H1 (cell line): ENCODE data around the gene HOMER2. TPM values are rescaled to one million over a fixed set of nuclear protein-coding genes. Genes with fewer than 3 reads are reported as not detected.

ENCODE experiments used
- CTCF ChIA-PET: fragments of 300-600 bp; sonication (Branson Sonifier 250); formaldehyde crosslinking; loops from one replicate; lab custom pipeline; 2021; ENCODE audit not compliant: partially characterized antibody; lab: Charles Lee
- POLR2A ChIA-PET: fragments of 300-600 bp; sonication (Branson Sonifier 250); formaldehyde crosslinking; loops from one replicate; lab custom pipeline; 2021; ENCODE audit warnings: inconsistent platforms; ENCODE audit not compliant: partially characterized antibody; lab: Charles Lee
- DNase-seq, 2 experiments: peaks; one replicate each; pipeline versions ENCODE4 v3.0.0 to v3.0.0-alpha.2; 2010 to 2022; ENCODE audit warnings: low spot score in 2 of 2, low read depth in 1 of 2, mixed read lengths in 1 of 2
- FAIRE-seq: peaks from 2 replicates; lab custom pipeline; 2011; peaks lifted over from hg19 to GRCh38; lab: Jason Lieb, UNC
- H2AFZ ChIP-seq: 2 replicates; pipeline ENCODE4 v1.8.1; 2012; ENCODE audit warnings: low read length, inconsistent platforms
- H2AK5ac ChIP-seq: 2 replicates; pipeline ENCODE4 v1.6.1; 2013; ENCODE audit warnings: low read depth, low read length
- H2BK120ac ChIP-seq: replicated peaks from 2 replicates; pipeline ENCODE3; 2013; ENCODE audit warnings: low read depth, low read length, inconsistent platforms
- H2BK12ac ChIP-seq: 2 replicates; pipeline ENCODE4 v1.6.1; 2013; ENCODE audit warnings: low read depth, low read length
- H2BK15ac ChIP-seq: 2 replicates; pipeline ENCODE4 v1.6.1; 2013; ENCODE audit warnings: low read length
- H2BK20ac ChIP-seq: 2 replicates; pipeline ENCODE4 v1.6.1; 2013; ENCODE audit warnings: low read length
- H2BK5ac ChIP-seq: 2 replicates; pipeline ENCODE4 v1.6.1; 2013; ENCODE audit warnings: low read depth, low read length
- H3K14ac ChIP-seq: 2 replicates; pipeline ENCODE4 v1.6.1; 2013; ENCODE audit warnings: inconsistent platforms; ENCODE audit not compliant: insufficient read length
- H3K18ac ChIP-seq: 2 replicates; pipeline ENCODE4 v1.6.1; 2013; ENCODE audit warnings: low read length; ENCODE audit errors: extremely low read depth
- H3K23ac ChIP-seq: 2 replicates; pipeline ENCODE4 v1.6.1; 2013; ENCODE audit warnings: inconsistent platforms; ENCODE audit not compliant: insufficient read length
- H3K23me2 ChIP-seq: 2 replicates; pipeline ENCODE4 v1.6.1; 2013; ENCODE audit warnings: low read depth, low read length
- H3K27ac ChIP-seq: 2 replicates; pipeline ENCODE4 v1.6.1; 2011; ENCODE audit warnings: low read depth, low read length, inconsistent platforms
- H3K27me3 ChIP-seq, 4 experiments: replicated peaks in 1 of 4; 1 replicate in 1 of 4; 2 replicates in 3 of 4; pipeline versions ENCODE4 v1.6.1 to v1.8.1; 2011 to 2013; ENCODE audit warnings: low read length in 3 of 4, mild to moderate bottlenecking in 3 of 4, inconsistent platforms in 2 of 4, mixed read lengths in 2 of 4, moderate library complexity in 1 of 4; ENCODE audit not compliant: control insufficient read depth in 3 of 4, insufficient read depth in 3 of 4; ENCODE audit errors: extremely low read depth in 1 of 4
- H3K36me3 ChIP-seq, 4 experiments: 2 replicates each; pipeline versions ENCODE4 v1.6.1 to v1.8.1; 2011 to 2013; ENCODE audit warnings: mild to moderate bottlenecking in 4 of 4, low read length in 3 of 4, moderate library complexity in 2 of 4, control low read depth in 1 of 4, inconsistent platforms in 1 of 4; ENCODE audit not compliant: insufficient read depth in 4 of 4, control insufficient read depth in 2 of 4
- H3K4ac ChIP-seq: replicated peaks from 2 replicates; pipeline ENCODE3; 2013; ENCODE audit warnings: low read length, low read depth, mixed read lengths, inconsistent platforms; ENCODE audit not compliant: insufficient read length
- H3K4me1 ChIP-seq, 4 experiments: replicated peaks in 1 of 4; 1 replicate in 1 of 4; 2 replicates in 3 of 4; pipeline versions ENCODE4 v1.6.1 to v1.8.1; 2011 to 2013; ENCODE audit warnings: low read length in 3 of 4, inconsistent platforms in 2 of 4, mixed read lengths in 1 of 4; ENCODE audit not compliant: insufficient read depth in 4 of 4, control insufficient read depth in 3 of 4
- H3K4me2 ChIP-seq, 2 experiments: 2 replicates each; pipeline versions ENCODE4 v1.6.1 to v1.8.1; 2011 to 2013; ENCODE audit warnings: low read depth in 2 of 2, low read length in 2 of 2, control low read depth in 1 of 2, inconsistent platforms in 1 of 2, mild to moderate bottlenecking in 1 of 2; ENCODE audit not compliant: insufficient read depth in 1 of 2
- H3K4me3 ChIP-seq, 4 experiments: fragments of 200-600, 300-600 bp in 1 of 4; sonication (generic), shearing (Covaris generic), sonication (Bioruptor Twin) in 1 of 4; 2 replicates each; pipeline versions ENCODE4 v1.5.1 to v1.8.1; 2011 to 2016; ENCODE audit warnings: low read length in 4 of 4, low read depth in 3 of 4, control low read depth in 2 of 4, inconsistent platforms in 2 of 4, mild to moderate bottlenecking in 2 of 4, mixed read lengths in 1 of 4, moderate library complexity in 1 of 4; ENCODE audit not compliant: insufficient read depth in 2 of 4; ENCODE audit errors: extremely low read depth in 1 of 4
- H3K56ac ChIP-seq: replicated peaks from 2 replicates; pipeline ENCODE3; 2013; ENCODE audit warnings: low read depth, mild to moderate bottlenecking, mixed read lengths, low read length, inconsistent platforms; ENCODE audit not compliant: insufficient read length
- H3K79me1 ChIP-seq: 2 replicates; pipeline ENCODE4 v1.6.1; 2013; ENCODE audit warnings: low read depth, low read length, control low read depth
- H3K79me2 ChIP-seq, 2 experiments: 2 replicates each; pipeline versions ENCODE4 v1.6.1 to v1.8.1; 2012 to 2013; ENCODE audit warnings: low read length in 2 of 2, mild to moderate bottlenecking in 2 of 2, inconsistent platforms in 1 of 2; ENCODE audit not compliant: insufficient read depth in 2 of 2, control insufficient read depth in 1 of 2
- H3K9ac ChIP-seq, 4 experiments: replicated peaks in 1 of 4; 1 replicate in 1 of 4; 2 replicates in 3 of 4; pipeline versions ENCODE4 v1.6.1 to v1.8.1; 2011 to 2013; ENCODE audit warnings: low read depth in 3 of 4, low read length in 3 of 4, control low read depth in 2 of 4, mild to moderate bottlenecking in 2 of 4, moderate library complexity in 2 of 4, inconsistent platforms in 1 of 4; ENCODE audit errors: extremely low read depth in 1 of 4
- H3K9me3 ChIP-seq, 2 experiments: 2 replicates each; pipeline versions ENCODE4 v1.6.1 to v1.8.1; 2012 to 2013; ENCODE audit warnings: mild to moderate bottlenecking in 2 of 2, moderate library complexity in 2 of 2, control low read depth in 1 of 2, inconsistent platforms in 1 of 2, low read depth in 1 of 2, low read length in 1 of 2, mixed read lengths in 1 of 2; ENCODE audit not compliant: insufficient read depth in 2 of 2
- H4K20me1 ChIP-seq, 2 experiments: replicated peaks in 1 of 2; 2 replicates each; pipeline versions ENCODE3 to v1.8.1; 2011 to 2013; ENCODE audit warnings: inconsistent platforms in 2 of 2, low read length in 2 of 2, mild to moderate bottlenecking in 1 of 2; ENCODE audit not compliant: insufficient read depth in 2 of 2, control insufficient read depth in 1 of 2
- H4K5ac ChIP-seq: 2 replicates; pipeline ENCODE4 v1.6.1; 2013; ENCODE audit warnings: low read length, low read depth, mixed read lengths, inconsistent platforms; ENCODE audit not compliant: insufficient read length
- H4K8ac ChIP-seq: 2 replicates; pipeline ENCODE4 v1.8.0; 2013; ENCODE audit warnings: mild to moderate bottlenecking, moderate library complexity, low read length, inconsistent platforms; ENCODE audit not compliant: insufficient read depth; ENCODE audit errors: extremely low read depth
- H4K91ac ChIP-seq: replicated peaks from 2 replicates; pipeline ENCODE3; 2013; ENCODE audit warnings: low read length, mixed read lengths, inconsistent platforms; ENCODE audit not compliant: insufficient read length
- CEBPB ChIP-seq: IDR thresholded peaks from 2 replicates; pipeline ENCODE4 v1.6.1; 2012; ENCODE audit warnings: low read depth, low read length
- CTBP2 ChIP-seq: IDR thresholded peaks from 2 replicates; pipeline ENCODE4 v1.7.0; 2011; ENCODE audit warnings: borderline replicate concordance, mild to moderate bottlenecking, moderate library complexity, mixed read lengths, low read length; ENCODE audit not compliant: insufficient read depth, insufficient read length
- EGR1 ChIP-seq: IDR thresholded peaks from 2 replicates; pipeline ENCODE4 v1.6.1; 2011; ENCODE audit warnings: low read depth, low read length, borderline replicate concordance
- JUN ChIP-seq: IDR thresholded peaks from 2 replicates; pipeline ENCODE4 v1.6.1; 2011; ENCODE audit warnings: low read depth, mild to moderate bottlenecking, improper control_type of control experiment, low read length
- MAFK ChIP-seq: IDR thresholded peaks from 2 replicates; pipeline ENCODE4 v1.6.1; 2012; ENCODE audit warnings: low read depth, mild to moderate bottlenecking, improper control_type of control experiment, low read length
- NANOG ChIP-seq: IDR thresholded peaks from 2 replicates; pipeline ENCODE4 v1.6.1; 2011; ENCODE audit warnings: low read length, low read depth, mild to moderate bottlenecking, inconsistent platforms; ENCODE audit not compliant: insufficient read depth, poor library complexity, severe bottlenecking
- PHF8 ChIP-seq: fragments of 200-600 bp; sonication (generic); conservative IDR thresholded peaks from 2 replicates; pipeline ENCODE4 v1.7.1; 2012; ENCODE audit warnings: low read depth, mild to moderate bottlenecking, inconsistent platforms, low read length, moderate library complexity
- RNF2 ChIP-seq: fragments of 200-900, 300-1000 bp; sonication (generic); IDR thresholded peaks from 2 replicates; pipeline ENCODE4 v1.7.1; 2016; ENCODE audit warnings: borderline replicate concordance, low read depth, mild to moderate bottlenecking, antibody characterized with exemption, low read length; ENCODE audit not compliant: poor library complexity, severe bottlenecking; ENCODE audit errors: missing control alignments
- SIX5 ChIP-seq: IDR thresholded peaks from 2 replicates; pipeline ENCODE4 v1.6.1; 2011; ENCODE audit warnings: mild to moderate bottlenecking, low read depth, low read length
- SUZ12 ChIP-seq: fragments of 200-600 bp; sonication (generic); IDR thresholded peaks from 2 replicates; pipeline ENCODE4 v1.6.1; 2012; ENCODE audit warnings: mild to moderate bottlenecking, inconsistent platforms, low read length, moderate library complexity, mixed read lengths
- USF2 ChIP-seq: IDR thresholded peaks from 2 replicates; pipeline ENCODE4 v1.6.1; 2011; ENCODE audit warnings: low read length, improper control_type of control experiment
- YY1 ChIP-seq: IDR thresholded peaks from 2 replicates; pipeline ENCODE4 v1.6.1; 2011; ENCODE audit warnings: low read depth, mild to moderate bottlenecking, low read length
- WGBS, 2 experiments: shearing (Covaris generic) in 1 of 2; methylation state at CpG; one replicate each; pipeline versions ENCODE4 v1.1.6 to v1.1.7; 2013 to 2015; ENCODE audit warnings: low lambda C conversion rate in 2 of 2, mixed read lengths in 2 of 2, inconsistent platforms in 1 of 2, low coverage in 1 of 2, missing lambda C conversion rate in 1 of 2; ENCODE audit not compliant: insufficient replicate concordance in 2 of 2, insufficient coverage in 1 of 2, insufficient read length in 1 of 2; ENCODE audit errors: extremely low coverage in 1 of 2, missing lambda C conversion rate in 1 of 2; 5-methylcytosine and 5-hydroxymethylcytosine counted together
- polyA plus RNA-seq, 7 experiments: library from polyadenylated mRNA; depleted of rRNA in 3 of 7; stranded (reverse) in 5 of 7; unstranded in 2 of 7; fragments of >200 nt in 5 of 7; fragments of 200-250 nt in 2 of 7; gene quantifications; 1 replicate in 5 of 7; 2 replicates in 1 of 7; 4 replicates in 1 of 7; pipeline versions ENCODE4 v1.2.1 to v1.2.3, GENCODE V29; 2011 to 2013; ENCODE audit warnings: missing spikeins in 2 of 7, mixed read lengths in 2 of 7
- total RNA-seq: library from RNA; stranded (reverse); fragmentation: NEBNext Ultra II Directional; extraction: Animal tissue kit (Norgen Biotek cat#: 25700); gene quantifications from 2 replicates; pipeline ENCODE4 v1.2.1, GENCODE V29; 2021

Gene HOMER2
- total and polyA plus RNA-seq, 2 of the 8 experiments (the other 6 are each of a cell fraction or from before 2014, with no cell fraction given), result 12.5 to 27.6 TPM

GRCh38 chr15:82877825-82878224 lies 74.7 kb downstream of the HOMER2 start:
- H3K23me2 ChIP-seq, result no peaks in the 10 kb centered on the region
- no peak overlapping the region for H2AFZ ChIP-seq
- H3K36me3 ChIP-seq, result no peaks in the 10 kb centered on the region
- no peak overlapping the region for H2AK5ac ChIP-seq
- no peaks in the 10 kb centered on the region for H3K79me1 ChIP-seq
- no peak overlapping the region for H3K4me3 ChIP-seq
- H3K4me2 ChIP-seq, result no peak overlapping the region
- no peak overlapping the region for H3K18ac ChIP-seq
- no peak for FAIRE-seq
- H3K56ac ChIP-seq, result no peak overlapping the region
- H3K4me1 ChIP-seq, result no peaks in the 10 kb centered on the region
- H2BK15ac ChIP-seq, result no peak overlapping the region
- no peak overlapping the region for H4K5ac ChIP-seq
- H2BK12ac ChIP-seq, result no peak overlapping the region
- no peak overlapping the region for H3K23ac ChIP-seq
- no peaks in the 10 kb centered on the region for H3K9me3 ChIP-seq
- CTCF ChIA-PET, result interaction anchor here (0.6 to 1.3 kb wide), 3 partner anchors 44 to 183 kb away, joined by 3 to 4 read pairs (median 3); partner anchors contain the start of gene C15orf40
- H3K79me2 ChIP-seq, result no peaks in the 10 kb centered on the region
- 93% methylated on average over 2 of the region's 2 CpGs; no CpG with 5 or more reads in 1 of the 2 experiments for WGBS, 2 experiments
- no peak overlapping the region for H4K8ac ChIP-seq
- H3K14ac ChIP-seq, result no peak overlapping the region
- POLR2A ChIA-PET, result interaction anchor here (1.5 kb wide), 1 partner anchor 23 kb away, joined by 4 read pairs; no protein-coding TSS in a partner anchor
- H2BK5ac ChIP-seq, result no peak overlapping the region
- no peak overlapping the region for H3K27ac ChIP-seq
- no peak for DNase-seq
- H4K20me1 ChIP-seq, result no peaks in the 10 kb centered on the region
- no peak overlapping the region for H3K9ac ChIP-seq
- H2BK20ac ChIP-seq, result no peak overlapping the region
- no peak overlapping the region for H2BK120ac ChIP-seq
- H4K91ac ChIP-seq, result no peak overlapping the region
- no peak overlapping the region for H3K4ac ChIP-seq
- H3K27me3 ChIP-seq, result no peaks in the 10 kb centered on the region
- no peak for TF ChIP-seq SIX5
- TF ChIP-seq CEBPB, result no peak
- TF ChIP-seq JUN, result no peak
- TF ChIP-seq RNF2, result no peak
- TF ChIP-seq MAFK, result no peak
- TF ChIP-seq EGR1, result no peak
- no peak for TF ChIP-seq NANOG
- TF ChIP-seq PHF8, result no peak
- no peak for TF ChIP-seq USF2
- TF ChIP-seq CTBP2, result no peak
- TF ChIP-seq SUZ12, result no peak
- TF ChIP-seq YY1, result no peak
